H1 (cell line): ENCODE results near the gene CASK. TPM values are rescaled to one million over a fixed set of nuclear protein-coding genes. Genes with fewer than 3 reads are reported as not detected.

Experiments
- ATF2 ChIP-seq: IDR thresholded peaks from 2 replicates; pipeline ENCODE4 v1.6.1; 2012; ENCODE audit warnings: low read length, inconsistent platforms
- CBX8 ChIP-seq: fragments of 300-800, 300-1000 bp; sonication (generic); IDR thresholded peaks from 2 replicates; pipeline ENCODE4 v1.7.1; 2016; ENCODE audit warnings: low read depth, low read length, borderline replicate concordance
- CTBP2 ChIP-seq: IDR thresholded peaks from 2 replicates; pipeline ENCODE4 v1.7.0; 2011; ENCODE audit warnings: borderline replicate concordance, mild to moderate bottlenecking, moderate library complexity, mixed read lengths, low read length; ENCODE audit not compliant: insufficient read depth, insufficient read length
- E2F6 ChIP-seq: IDR thresholded peaks from 2 replicates; pipeline ENCODE4 v1.6.1; 2012; ENCODE audit warnings: inconsistent platforms
- EP300 ChIP-seq, 2 experiments: IDR thresholded peaks; 1 replicate in 1 of 2; 2 replicates in 1 of 2; pipeline ENCODE4 v1.6.1; 2011 to 2012; ENCODE audit warnings: low read depth in 2 of 2, low read length in 2 of 2, mild to moderate bottlenecking in 2 of 2, borderline replicate concordance in 1 of 2, inconsistent platforms in 1 of 2, moderate library complexity in 1 of 2
- GABPA ChIP-seq: IDR thresholded peaks from 2 replicates; pipeline ENCODE4 v1.6.1; 2011; ENCODE audit warnings: mild to moderate bottlenecking, low read length, moderate library complexity, borderline replicate concordance; ENCODE audit not compliant: insufficient read depth
- JUN ChIP-seq: IDR thresholded peaks from 2 replicates; pipeline ENCODE4 v1.6.1; 2011; ENCODE audit warnings: low read depth, mild to moderate bottlenecking, improper control_type of control experiment, low read length
- KDM4A ChIP-seq: IDR thresholded peaks from one replicate; pipeline ENCODE4 v1.7.1; 2012; ENCODE audit warnings: low read depth, mild to moderate bottlenecking, moderate library complexity, low read length, inconsistent platforms; ENCODE audit not compliant: severe bottlenecking
- MAX ChIP-seq: IDR thresholded peaks from 2 replicates; pipeline ENCODE4 v1.6.1; 2012; ENCODE audit warnings: inconsistent platforms
- NANOG ChIP-seq: IDR thresholded peaks from 2 replicates; pipeline ENCODE4 v1.6.1; 2011; ENCODE audit warnings: low read length, low read depth, mild to moderate bottlenecking, inconsistent platforms; ENCODE audit not compliant: insufficient read depth, poor library complexity, severe bottlenecking
- PHF8 ChIP-seq: fragments of 200-600 bp; sonication (generic); conservative IDR thresholded peaks from 2 replicates; pipeline ENCODE4 v1.7.1; 2012; ENCODE audit warnings: low read depth, mild to moderate bottlenecking, inconsistent platforms, low read length, moderate library complexity
- POLR2AphosphoS5 ChIP-seq: IDR thresholded peaks from 2 replicates; pipeline ENCODE4 v1.6.1; 2011; ENCODE audit warnings: low read depth, low read length
- RAD21 ChIP-seq, 2 experiments: IDR thresholded peaks in 1 of 2; conservative IDR thresholded peaks in 1 of 2; 2 replicates each; pipeline ENCODE4 v1.6.1; 2011; ENCODE audit warnings: low read depth in 2 of 2, low read length in 2 of 2, improper control_type of control experiment in 1 of 2, inconsistent platforms in 1 of 2, mild to moderate bottlenecking in 1 of 2, moderate library complexity in 1 of 2
- RXRA ChIP-seq: IDR thresholded peaks from 2 replicates; pipeline ENCODE4 v1.6.1; 2011; ENCODE audit warnings: low read depth, mild to moderate bottlenecking, low read length, moderate library complexity; ENCODE audit not compliant: insufficient read depth
- SP1 ChIP-seq: IDR thresholded peaks from 2 replicates; pipeline ENCODE4 v1.6.1; 2011; ENCODE audit warnings: low read depth, low read length
- SRF ChIP-seq: IDR thresholded peaks from 2 replicates; pipeline ENCODE4 v1.6.1; 2011; ENCODE audit warnings: mild to moderate bottlenecking, low read depth, low read length, moderate library complexity
- SUZ12 ChIP-seq: fragments of 200-600 bp; sonication (generic); IDR thresholded peaks from 2 replicates; pipeline ENCODE4 v1.6.1; 2012; ENCODE audit warnings: mild to moderate bottlenecking, inconsistent platforms, low read length, moderate library complexity, mixed read lengths
- TEAD4 ChIP-seq: IDR thresholded peaks from 2 replicates; pipeline ENCODE4 v1.6.1; 2012; ENCODE audit warnings: low read depth, low read length, inconsistent platforms, mixed read lengths
- ZNF274 ChIP-seq: IDR thresholded peaks from 2 replicates; pipeline ENCODE4 v1.7.0; 2012; ENCODE audit warnings: low read length, borderline replicate concordance; ENCODE audit errors: extremely low read depth
- polyA plus RNA-seq, 7 experiments: library from polyadenylated mRNA; depleted of rRNA in 3 of 7; stranded (reverse) in 5 of 7; unstranded in 2 of 7; fragments of >200 nt in 5 of 7; fragments of 200-250 nt in 2 of 7; gene quantifications; 1 replicate in 5 of 7; 2 replicates in 1 of 7; 4 replicates in 1 of 7; pipeline versions ENCODE4 v1.2.1 to v1.2.3, GENCODE V29; 2011 to 2013; ENCODE audit warnings: missing spikeins in 2 of 7, mixed read lengths in 2 of 7
- total RNA-seq: library from RNA; stranded (reverse); fragmentation: NEBNext Ultra II Directional; extraction: Animal tissue kit (Norgen Biotek cat#: 25700); gene quantifications from 2 replicates; pipeline ENCODE4 v1.2.1, GENCODE V29; 2021

Gene CASK
- total and polyA plus RNA-seq, 2 of the 8 experiments (the other 6 are each of a cell fraction or from before 2014, with no cell fraction given), result 21.6 to 55.1 TPM

- no peak for TF ChIP-seq EP300 (IDR thresholded peaks at IDR 0.05; ENCODE audit: borderline replicate concordance in 1 of 2, low read depth in 2 of 2, low read length in 2 of 2)
- TF ChIP-seq GABPA, result no peak
- TF ChIP-seq E2F6, result no peak
- no peak for TF ChIP-seq KDM4A
- no peak for TF ChIP-seq CBX8
- TF ChIP-seq RXRA, result no peak
- no peak; the same call in 1 of the 2 replicates for TF ChIP-seq ATF2
- TF ChIP-seq MAX, result 0 out of 2 replicates have a peak, but pooled peaks have one; percentile 25
- TF ChIP-seq SRF, result peak; percentile 45
- TF ChIP-seq TEAD4, result no peak
- TF ChIP-seq JUN, result no peak
- no peak for TF ChIP-seq PHF8
- no peak for TF ChIP-seq RAD21 (IDR thresholded peaks at IDR 0.05 in 1 of 2, conservative IDR thresholded peaks at IDR 0.05 in 1 of 2; ENCODE audit: low read depth in 2 of 2, low read length in 2 of 2)
- no peak for TF ChIP-seq ZNF274
- no peak for TF ChIP-seq SUZ12
- TF ChIP-seq NANOG, result no peak
- peak; percentile 71 for TF ChIP-seq SP1
- no peak for TF ChIP-seq CTBP2
- no peak for TF ChIP-seq POLR2AphosphoS5
Observed at GRCh38 chrX:41475591-41476241, 447.6 kb downstream of the CASK start (continued).
